Activated CD4-positive, alpha-beta T cell treated with anti-CD3 and anti-CD28 coated beads for 4 hours (primary cell): Measurements from ENCODE around the gene CENPO.
"Not testable (repeated sequence)": the region's sequence is repeated elsewhere in the genome, so short reads cannot be mapped to it uniquely, and the experiment has no call there.

ENCODE experiments used
- DNase-seq, 2 donors: peaks; one replicate each; pipeline ENCODE4 v3.0.0-alpha.2; 2020

CENPO gene

DNA sequence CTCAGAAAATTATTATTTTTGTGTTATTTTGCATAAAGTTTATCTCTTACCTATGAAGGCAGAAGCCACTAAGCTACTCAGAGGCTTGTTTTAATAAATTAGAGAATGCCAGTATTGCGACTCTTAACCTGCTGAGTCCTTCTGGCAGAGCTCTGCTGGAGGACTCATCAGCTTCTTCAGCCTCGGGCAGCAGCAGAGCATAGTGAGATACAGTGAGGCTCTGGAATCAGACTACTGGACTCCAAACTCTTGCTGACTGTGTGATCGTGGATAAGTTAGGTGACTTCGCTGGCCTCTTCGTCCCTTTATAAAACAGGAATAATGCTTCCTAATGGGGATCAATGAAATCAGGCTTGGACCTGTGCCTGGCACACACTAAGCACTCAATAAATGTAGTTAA, 1.8 kb upstream of the CENPO start:
- DNase-seq, result no peak

DNA sequence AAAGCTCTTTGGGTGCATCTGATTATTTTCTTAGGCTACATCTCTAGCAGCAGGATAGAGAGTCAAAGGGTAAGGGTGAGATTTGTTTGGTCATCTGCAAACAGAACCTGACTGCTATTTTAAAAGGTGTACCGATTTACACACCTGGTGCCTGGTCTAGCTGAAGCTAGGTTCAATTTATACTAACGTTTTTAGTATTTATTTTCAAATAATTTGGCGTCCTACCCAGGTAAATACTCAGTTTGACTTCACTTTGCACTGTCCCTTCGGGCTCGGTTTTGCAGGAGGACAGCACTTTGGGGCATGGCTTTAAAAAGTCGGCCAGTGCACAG, 717 bp upstream of the CENPO start:
- DNase-seq, result no peak

DNA sequence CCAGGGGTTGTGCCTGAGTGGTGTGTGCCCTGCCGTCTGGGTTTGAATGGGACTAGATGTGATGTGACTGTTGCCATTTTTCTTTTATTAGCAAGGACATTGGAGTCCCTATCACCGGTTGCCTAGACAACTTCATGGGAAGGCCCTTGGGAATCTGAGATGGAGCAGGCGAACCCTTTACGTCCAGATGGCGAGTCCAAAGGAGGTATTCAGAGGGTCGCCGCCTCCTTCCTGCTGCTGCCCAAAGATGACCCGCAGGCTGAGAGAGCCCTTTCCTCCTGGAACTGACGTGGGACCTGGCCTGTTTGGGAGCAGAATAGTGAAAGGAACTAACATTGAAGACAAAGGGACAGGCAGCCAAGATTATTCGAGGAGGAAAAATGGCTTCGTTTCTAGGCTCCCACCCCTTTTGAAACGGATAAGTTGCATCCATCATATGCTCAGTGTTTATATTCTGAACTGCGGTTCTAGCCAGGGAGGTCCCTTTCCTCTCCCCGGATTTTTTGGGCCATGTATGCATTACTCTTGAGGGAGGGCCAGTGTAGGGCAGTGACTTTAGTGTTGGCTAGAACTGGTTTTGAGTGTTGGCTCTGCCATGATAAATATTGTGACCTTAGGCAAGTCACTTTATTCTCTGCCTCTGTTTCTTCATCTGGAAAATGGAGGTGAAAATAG, 673 bp downstream of the CENPO start:
- DNase-seq, result no peak

DNA sequence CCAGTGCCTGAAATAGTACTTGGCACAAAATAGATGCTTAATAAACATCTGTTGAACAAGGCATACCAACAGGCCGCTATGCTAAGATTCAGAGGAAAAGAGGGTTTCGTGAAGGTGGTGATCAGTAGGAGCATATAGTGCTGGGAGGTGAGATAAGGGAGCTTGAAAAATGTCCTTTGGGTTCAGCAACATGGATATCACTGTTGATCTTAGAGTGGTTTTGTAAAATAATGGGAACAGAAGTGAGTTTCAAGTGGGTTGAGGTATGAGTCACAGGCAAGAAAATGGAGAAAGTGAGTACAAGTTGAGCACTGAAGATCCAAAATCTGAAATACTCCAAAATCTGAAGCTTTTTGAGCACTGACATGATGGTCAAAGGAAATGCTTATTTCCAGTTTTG, 4.4 kb downstream of the CENPO start:
- DNase-seq, result no peak

DNA sequence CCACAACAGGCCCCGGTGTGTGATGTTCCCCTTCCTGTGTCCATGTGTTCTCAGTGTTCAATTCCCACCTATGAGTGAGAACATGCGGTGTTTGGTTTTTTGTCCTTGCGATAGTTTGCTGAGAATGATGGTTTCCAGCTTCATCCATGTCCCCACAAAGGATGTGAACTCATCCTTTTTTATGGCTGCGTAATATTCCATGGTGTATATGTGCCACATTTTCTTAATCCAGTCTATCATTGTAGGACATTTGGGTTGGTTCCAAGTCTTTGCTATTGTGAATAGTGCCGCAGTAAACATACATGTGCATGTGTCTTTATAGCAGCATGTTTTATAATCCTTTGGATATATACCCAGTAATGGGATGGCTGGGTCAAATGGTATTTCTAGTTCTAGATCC, 7.3 kb downstream of the CENPO start:
- DNase-seq, result not testable (repeated sequence)

DNA sequence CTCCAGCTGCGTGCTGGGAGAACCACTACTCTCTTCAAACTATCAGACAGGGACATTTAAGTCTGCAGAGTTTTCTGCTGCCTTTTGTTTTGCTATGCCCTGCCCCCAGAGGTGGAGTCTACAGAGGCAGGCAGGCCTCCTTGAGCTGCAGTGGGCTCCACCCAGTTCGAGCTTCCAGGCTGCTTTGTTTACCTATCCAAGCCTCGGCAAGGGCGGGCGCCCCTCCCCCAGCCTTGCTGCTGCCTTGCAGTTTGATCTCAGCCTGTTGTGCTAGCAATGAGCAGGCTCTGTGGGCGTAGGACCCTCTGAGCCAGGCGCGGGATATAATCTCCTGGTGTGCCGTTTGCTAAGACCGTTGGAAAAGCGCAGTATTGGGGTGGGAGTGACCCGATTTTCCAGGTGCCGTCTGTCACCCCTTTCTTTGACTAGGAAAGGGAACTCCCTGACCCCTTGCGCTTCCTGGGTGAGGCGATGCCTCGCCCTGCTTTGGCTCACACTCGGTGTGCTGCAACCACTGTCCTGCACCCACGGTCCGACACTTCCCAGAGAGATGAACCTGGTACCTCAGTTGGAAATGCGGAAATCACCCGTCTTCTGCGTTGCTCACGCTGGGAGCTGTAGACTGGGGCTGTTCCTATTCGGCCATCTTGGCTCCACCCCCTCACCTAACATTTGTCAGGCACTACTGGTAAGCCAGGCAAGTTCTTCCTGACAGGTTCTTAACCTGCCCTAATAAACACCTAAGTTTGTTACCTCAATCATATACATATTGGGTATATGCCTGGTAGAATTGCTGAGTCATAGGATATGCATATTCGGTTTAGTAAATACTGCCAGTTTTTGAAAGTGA, 12.8 kb downstream of the CENPO start:
- not testable (repeated sequence) for DNase-seq

DNA sequence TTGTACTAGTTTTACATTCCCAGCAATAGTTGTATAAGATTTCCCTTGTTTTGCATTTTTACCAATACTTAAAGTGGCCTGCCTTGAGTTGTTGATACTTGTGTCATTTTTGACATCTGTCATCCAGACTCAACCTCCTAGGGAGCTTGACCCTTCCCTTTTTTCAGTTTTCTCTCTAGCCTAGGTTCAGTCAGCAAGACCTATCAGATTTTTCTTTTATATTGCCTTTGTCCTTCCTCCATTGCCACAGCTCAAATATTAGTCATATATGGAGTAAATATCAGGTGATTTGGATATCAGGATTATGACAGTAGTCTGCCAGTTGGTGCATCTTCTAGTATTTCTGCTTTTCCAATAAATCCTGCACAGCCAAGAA, 13.4 kb downstream of the CENPO start:
- no peak for DNase-seq

DNA sequence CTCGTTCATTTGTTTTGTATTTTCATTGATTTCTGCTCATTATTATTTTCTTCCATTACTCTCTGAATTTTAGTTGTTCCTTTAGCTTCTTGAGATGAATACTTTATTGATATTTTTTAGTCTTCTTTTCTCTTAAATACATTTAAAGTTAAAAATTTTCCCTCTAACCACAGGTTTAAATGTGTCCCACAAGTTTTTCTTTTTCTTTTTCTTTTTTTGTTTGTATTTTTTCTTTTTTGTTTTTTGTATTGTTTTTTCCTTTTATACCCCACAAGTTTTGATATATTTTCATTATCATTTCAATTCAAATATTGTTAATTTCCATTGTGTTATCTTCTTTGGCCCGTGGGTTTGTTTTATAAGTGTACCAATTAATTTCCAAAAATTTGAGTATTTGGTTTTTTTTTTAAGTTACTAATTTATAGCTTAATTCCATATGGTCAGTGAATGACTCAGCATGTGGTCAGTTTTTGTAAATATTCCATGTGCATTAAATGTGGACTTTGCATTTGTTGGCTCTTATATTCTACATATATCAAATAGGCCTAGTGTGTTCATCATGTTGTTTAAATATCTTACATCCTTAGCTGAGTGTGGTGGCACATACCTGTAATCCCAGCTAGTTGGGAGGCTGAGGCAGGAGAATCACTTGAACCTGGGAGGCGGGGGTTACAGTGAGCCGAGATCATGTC, 16.2 kb downstream of the CENPO start:
- DNase-seq, result no peak

DNA sequence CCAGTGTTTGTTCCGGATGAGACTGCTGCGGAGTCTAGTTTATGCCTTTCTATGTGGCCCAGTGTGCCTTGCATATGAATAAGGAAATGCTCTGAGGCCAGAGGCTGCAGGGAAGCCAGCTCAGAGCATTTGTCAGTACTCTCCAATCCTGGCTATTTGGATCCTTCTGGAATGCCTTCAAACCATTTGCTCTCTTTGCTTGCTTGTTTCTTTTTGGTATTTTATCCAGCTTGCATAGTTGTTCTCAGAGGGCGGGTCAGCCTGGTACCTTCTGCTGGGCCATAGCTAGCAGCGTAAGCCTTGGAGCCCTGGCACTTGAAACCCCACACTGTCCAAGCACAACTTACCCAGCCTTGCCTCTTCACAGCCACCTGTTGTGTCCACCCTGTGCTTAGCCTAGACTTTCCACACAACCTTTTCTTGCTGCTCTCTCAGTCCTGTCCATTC, 20.5 kb downstream of the CENPO start:
- DNase-seq, result no peak

DNA sequence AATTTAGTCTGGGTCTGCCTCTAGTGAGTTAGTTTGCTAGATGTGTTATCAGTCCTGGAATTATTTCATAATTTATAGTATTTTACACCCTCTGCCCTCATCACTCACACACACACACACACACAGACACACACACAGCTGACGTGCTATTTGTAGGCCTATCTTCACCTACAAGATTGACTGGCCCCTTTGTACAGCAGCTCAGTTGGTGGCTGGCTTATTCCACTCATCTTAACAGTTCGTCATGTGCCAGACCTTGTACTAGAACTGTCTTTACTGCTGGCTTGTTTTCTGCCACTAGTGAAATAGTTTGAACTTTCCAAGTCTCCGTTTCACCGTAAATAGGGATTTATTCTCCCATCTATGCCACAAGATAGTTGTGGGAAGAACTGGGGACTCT, 21.3 kb downstream of the CENPO start:
- no peak for DNase-seq

DNA sequence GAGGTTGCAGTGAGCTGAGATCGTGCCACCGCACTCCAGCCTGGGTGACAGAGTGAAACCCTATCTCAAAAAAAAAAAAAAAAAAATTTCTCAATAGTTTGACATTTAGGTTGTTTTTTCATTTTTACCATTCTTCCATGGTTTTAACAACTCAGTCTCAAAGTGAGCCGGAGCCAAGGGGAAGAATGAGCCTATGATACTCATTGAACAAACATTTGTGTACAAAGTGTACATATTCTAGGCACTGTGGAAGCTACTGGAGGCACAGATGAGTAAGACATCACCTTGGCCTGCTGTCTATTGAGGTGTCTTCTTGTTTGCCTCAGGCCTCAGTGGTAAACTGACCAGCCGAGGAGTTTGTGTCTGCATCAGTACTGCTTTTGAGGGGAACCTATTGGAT, 21.9 kb downstream of the CENPO start:
- no peak for DNase-seq

DNA sequence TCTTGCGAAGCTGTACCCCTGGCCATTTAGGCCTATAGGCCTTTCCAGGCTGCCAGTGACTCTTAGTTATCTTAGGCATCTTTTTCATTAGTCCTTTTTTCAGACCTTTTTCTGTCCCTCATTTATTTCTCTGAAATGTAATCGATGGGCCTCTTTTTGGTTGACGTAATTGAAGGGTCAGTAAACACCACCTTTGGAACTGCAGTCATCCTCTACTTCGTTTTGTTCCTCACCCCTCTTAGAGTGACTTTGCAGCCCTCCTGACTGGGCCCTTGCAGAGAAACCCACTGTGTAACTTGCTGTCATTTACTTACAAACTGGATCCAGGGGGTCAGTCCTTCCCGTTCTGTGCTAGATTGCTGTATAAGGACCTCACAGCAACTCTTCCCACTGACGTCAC, 23.2 kb downstream of the CENPO start:
- no peak for DNase-seq

DNA sequence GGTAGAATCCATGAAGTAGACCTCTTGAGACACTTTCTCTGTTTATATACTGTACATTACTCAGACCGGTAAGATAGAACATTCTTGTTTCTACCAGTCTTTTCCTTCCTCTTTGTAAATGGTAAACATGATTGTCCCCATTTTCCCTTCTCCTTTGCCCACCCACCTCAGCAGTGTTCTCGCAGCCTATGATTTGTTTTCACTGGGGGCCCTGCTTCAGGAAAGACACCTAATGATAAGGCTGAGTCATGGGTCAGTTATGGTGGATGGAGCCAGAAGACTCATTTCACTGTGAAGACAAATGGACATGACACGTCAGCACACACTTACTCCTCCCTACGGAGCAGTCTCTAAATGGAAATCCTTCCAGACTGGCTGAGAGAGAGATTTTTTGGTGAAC, 23.7 kb downstream of the CENPO start:
- no peak for DNase-seq

DNA sequence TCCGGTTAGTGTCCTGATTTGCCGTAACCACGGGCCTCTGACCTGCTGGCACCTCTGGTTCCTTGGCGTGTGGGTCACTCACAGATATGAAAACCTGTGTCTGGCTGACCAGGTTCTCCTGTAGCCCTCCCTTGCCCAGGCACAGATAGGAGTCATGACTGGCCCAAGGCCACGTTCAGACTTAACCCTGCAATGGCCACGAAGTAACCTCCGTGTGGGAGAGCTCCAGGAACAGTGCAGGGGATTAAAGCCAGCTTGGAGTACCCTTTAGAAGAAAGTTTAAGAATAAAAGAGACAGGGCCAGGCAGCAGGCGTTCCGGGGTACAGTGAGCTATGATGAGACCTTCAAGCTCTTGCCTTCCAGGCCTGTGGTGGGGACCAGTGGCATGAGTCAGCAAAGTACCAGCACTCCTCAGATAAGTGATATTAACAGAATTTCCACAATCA, 25.5 kb downstream of the CENPO start:
- no peak for DNase-seq

DNA sequence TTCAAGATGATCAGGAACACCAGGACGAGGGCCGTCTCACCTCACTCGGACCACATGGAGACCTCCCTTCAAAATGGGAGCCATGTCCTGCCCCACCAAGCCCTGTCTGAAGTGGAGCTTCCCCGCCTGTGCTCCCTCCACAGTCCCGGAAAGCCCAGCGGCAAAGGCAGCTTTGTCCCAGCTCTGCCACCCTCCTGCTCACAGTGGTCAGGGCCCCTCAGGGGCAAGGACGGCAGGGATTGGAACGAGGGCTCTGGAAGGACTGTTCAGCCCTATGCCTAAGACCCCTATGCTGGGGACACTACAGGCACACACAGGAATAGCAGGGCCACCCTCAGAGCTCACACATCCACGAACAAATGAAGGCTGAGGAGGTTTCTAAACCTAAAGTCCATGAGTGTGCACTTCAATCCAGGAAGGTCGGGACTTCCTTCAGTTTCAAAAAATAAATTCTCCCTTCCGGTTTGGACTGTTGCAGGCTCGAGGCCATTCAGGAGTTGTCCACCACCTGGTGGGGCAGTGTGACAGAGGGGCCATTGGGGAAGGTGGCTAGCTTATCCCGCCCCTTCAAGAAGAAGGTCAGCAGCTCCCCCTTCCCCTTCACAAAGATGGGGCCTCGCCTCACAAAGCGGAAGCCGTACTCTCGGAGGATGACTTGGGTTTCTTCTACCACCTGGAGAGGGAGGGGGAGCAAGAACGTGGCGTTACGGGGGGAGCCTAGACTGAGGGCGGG, 26.4 kb downstream of the CENPO start:
- DNase-seq, result no peak

DNA sequence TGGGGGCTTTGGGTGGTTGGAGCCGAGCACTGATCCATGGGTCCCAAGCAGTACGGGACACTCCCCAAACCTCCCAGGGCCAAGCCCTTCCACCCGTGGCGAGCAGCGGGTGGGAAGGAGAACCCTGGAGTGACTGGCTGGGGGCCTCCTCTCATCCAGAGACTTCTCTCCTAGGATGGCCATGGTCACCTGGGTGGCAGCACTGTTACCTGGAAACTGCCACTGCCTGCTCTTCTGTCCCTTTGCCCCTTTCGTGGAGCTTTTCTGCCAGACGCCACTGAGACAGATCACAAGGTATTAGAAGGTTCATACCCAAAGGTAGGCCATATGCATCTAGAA, 26.9 kb downstream of the CENPO start:
- no peak for DNase-seq

DNA sequence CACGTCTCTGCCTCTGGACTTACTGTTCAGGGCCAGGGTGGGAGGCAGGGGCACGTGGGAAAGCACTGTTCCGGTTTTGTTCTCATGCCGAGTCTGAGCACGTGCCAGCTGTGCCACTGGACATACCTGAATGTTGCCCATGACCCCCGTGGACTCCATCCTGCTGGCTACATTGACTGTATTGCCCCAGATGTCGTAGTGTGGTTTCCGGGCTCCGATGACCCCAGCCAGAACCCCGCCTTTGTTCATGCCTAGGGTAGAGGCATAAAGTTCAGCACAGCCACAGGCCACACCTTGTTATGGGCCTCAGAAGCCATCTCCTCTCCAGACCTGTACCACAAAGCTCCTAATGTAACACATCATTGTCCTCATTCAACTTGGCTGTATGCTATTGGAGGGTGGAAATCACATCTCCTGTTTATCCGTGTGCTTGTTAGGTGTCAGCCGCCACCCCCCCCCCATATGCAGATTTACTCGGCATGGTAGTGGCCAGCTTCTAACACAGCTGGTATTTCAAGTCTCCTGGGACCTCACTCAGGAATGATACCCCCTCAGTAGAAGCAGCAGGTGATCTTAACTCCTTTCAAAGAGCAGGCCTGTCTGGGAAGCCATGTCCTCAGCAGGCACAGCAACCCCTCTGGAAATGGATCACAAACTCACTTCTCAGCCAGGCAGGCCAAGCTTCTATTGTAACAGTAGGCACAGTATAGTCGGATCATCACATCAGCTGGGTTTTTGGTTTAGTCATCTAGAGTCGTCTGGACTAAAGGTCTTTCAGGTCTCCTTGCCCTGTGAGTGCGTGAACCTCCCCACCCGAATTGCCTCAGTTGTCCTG, 27.6 kb downstream of the CENPO start:
- no peak for DNase-seq

DNA sequence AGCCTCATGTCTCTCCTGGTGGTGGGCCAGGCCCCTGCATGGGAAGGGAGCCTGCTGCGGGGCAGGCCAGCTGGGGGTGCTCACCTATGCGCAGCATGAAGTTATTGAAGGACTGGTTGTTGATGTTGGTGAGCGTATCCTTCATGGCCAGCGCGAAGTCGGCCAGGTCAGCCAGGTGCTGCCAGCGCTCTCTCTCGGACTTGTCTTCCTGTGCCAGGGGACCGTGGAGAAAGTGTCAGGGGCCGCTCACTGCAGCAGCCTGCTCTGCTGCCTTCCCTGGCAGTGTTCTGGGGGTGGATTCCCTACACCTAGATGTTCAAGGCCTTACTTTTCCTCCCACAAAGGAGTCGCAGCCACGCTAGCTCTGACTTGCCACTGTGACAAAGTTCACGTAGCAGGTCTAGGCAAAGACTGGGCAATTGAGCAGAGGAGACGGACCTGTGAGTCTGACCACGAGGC, 28.2 kb downstream of the CENPO start:
- no peak for DNase-seq

DNA sequence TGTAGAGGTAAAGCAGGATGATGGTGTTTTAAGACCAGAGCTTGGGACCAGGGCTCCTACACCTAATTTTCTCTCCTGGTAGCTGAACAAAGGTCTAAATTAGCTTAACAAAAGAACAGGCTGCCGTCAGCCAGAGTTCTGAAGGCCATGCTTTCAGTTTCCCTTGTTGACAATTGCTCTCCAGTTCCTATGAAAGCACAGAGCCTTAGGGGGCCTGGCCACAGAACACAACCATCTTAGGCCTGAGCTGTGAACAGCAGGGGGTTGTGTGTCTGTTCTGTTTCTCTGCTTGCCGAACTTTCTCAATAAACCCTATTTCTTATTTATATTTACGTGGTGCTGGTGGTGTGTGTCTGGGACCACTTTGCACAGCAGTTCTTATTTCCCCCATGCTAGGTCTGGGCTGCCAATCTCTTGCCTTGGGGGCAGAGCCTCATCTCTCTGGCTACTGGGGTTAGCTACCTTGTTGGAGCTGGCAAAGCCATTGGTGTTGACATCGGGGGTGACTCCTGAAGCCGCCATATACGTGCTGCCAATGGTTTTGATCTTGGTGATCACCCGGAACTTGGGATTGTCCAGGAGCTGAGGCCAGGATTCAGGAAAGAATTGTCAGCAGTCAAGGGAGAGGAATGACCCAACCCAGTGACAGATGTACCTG, 29.0 kb downstream of the CENPO start:
- no peak for DNase-seq

DNA sequence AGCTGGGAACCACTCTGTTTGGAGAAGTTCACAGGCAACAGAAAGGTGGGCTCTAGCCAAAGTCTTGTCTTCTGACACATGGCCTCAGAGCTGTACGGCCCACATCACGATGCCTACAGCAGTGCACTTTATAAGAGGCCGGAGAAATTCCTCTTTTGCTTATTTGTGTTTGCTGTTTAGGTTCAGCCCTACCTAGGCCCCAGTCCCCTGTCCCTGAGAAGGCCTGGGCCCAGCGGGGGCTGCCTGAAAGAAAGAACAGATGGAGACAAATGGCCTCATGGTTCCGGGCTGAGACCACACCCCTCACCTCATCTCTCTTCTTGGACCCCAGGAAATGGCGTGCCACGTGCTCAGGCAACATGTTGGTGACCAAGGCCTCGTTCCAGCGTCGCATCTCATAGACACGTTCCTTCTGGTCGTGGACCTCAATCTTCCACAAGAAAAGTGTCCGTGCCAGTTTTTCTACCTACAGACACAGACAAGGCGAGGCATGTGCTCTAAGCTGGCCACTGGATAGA, 30.9 kb downstream of the CENPO start:
- DNase-seq, result no peak
